ENCODE results near the gene ITGB4. TPM values are rescaled to one million over a fixed set of nuclear protein-coding genes. Genes with fewer than 3 reads are reported as not detected.

ITGB4 gene
- total and polyA plus RNA-seq, 2 of the 13 experiments (the other 11 are each of a cell fraction or from before 2014, with no cell fraction given): 6.9 to 14.5 TPM

- TF ChIP-seq SATB2 (CRISPR knock-in tag; IDR thresholded peaks at IDR 0.05): no peak
- no peak for TF ChIP-seq ATF4 (CRISPR knock-in tag; IDR thresholded peaks at IDR 0.05)
- TF ChIP-seq SALL2 (CRISPR knock-in tag; IDR thresholded peaks at IDR 0.05): no peak
- no peak for TF ChIP-seq ZNF512B (CRISPR knock-in tag; IDR thresholded peaks at IDR 0.05; ENCODE audit: borderline replicate concordance)
- peak; percentile 61; the same call in 1 of the 2 replicates for TF ChIP-seq RXRA (CRISPR knock-in tag; IDR thresholded peaks at IDR 0.05)
- no peak for TF ChIP-seq ZNF460 (CRISPR knock-in tag; IDR thresholded peaks at IDR 0.05; ENCODE audit: borderline replicate concordance)
- TF ChIP-seq HMG20A (CRISPR knock-in tag; IDR thresholded peaks at IDR 0.05; ENCODE audit: borderline replicate concordance): 0 out of 2 replicates have a peak, but pooled peaks have one; percentile 31
- TF ChIP-seq ZNF792 (CRISPR knock-in tag; IDR thresholded peaks at IDR 0.05): peak; percentile 42; the same call in 1 of the 2 replicates
- no peak for TF ChIP-seq ZNF615 (CRISPR knock-in tag; IDR thresholded peaks at IDR 0.05; ENCODE audit: borderline replicate concordance)
- TF ChIP-seq TRAFD1 (CRISPR knock-in tag; IDR thresholded peaks at IDR 0.05; ENCODE audit: borderline replicate concordance): no peak
- TF ChIP-seq ZFP36L1 (CRISPR knock-in tag; IDR thresholded peaks at IDR 0.05): no peak
- TF ChIP-seq ZNF18 (CRISPR knock-in tag; IDR thresholded peaks at IDR 0.05; ENCODE audit: insufficient replicate concordance): no peak
- TF ChIP-seq ZNF256 (CRISPR knock-in tag; conservative IDR thresholded peaks at IDR 0.05): no peak
- no peak for TF ChIP-seq CC2D1A (CRISPR knock-in tag; IDR thresholded peaks at IDR 0.05)
- TF ChIP-seq SETDB1 (CRISPR knock-in tag; IDR thresholded peaks at IDR 0.05; ENCODE audit: borderline replicate concordance): no peak
- no peak for TF ChIP-seq ATF6 (CRISPR knock-in tag; conservative IDR thresholded peaks at IDR 0.05)
- no peak for TF ChIP-seq BRF2 (CRISPR knock-in tag; IDR thresholded peaks at IDR 0.05)
- no peak for TF ChIP-seq ZNF619 (CRISPR knock-in tag; IDR thresholded peaks at IDR 0.05)
These were observed 23.5 kb upstream of the ITGB4 start (continued) for GRCh38 chr17:75697651-75698291.
